Stimulated activated CD8-positive, alpha-beta memory T cell treated with anti-CD3 and anti-CD28 coated beads, Interleukin-4, amount 100 ng/mL, for 4 hours (primary cell): ENCODE measurements around the gene KCND3.

Experiments
- DNase-seq, 2 donors: peaks; one replicate each; pipeline ENCODE4 v3.0.0-alpha.2; 2020; ENCODE audit warnings: low read depth in 2 of 2, low spot score in 1 of 2

The KCND3 gene

GRCh38 chr1:111779546-111779945, 209.9 kb downstream of the KCND3 start:
- DNase-seq = no peak

GRCh38 chr1:111778541-111779051, 210.9 kb downstream of the KCND3 start:
- no peak for DNase-seq

DNA sequence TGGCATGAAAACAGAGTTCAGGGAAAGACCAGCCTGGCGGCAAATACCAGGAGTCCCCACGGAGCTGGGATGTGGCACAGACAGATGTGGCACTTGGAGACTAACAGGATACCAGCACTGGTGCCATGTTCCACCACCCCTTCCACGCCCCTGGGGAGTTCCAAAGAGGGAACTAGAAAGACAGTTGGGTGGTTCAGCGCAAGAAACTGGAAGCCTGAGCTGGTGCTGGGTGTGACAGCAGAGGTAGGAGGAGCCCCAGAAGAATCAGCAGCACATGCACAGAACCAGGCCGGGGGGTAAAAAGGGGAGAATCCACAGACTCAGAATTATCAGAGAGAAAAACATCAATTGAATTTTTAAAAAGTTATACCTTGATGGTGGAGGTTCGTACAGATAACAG, 211.4 kb downstream of the KCND3 start:
- no peak for DNase-seq

DNA sequence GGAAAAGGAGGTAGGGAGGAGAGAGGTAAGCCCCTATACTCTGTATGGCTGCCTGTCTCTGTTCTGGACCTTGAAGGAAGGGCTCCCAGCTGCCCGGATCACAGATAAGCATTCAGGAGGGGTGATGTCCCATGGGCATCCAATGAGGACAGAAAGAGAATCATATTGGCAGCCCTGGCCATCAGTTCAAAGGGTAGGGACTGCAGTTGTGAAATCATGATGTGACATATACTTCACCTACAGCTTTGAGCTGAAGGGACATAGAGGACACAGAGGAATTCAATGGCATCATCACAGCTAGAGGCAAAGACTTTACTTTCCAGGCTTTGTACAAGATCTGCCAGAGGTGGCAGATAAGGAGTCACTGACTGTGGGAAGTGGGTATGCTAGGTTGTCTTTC, 212.2 kb downstream of the KCND3 start:
- DNase-seq = no peak

- no peak for DNase-seq
Measured at GRCh38 chr1:111776861-111777260, 212.6 kb downstream of the KCND3 start.

DNA sequence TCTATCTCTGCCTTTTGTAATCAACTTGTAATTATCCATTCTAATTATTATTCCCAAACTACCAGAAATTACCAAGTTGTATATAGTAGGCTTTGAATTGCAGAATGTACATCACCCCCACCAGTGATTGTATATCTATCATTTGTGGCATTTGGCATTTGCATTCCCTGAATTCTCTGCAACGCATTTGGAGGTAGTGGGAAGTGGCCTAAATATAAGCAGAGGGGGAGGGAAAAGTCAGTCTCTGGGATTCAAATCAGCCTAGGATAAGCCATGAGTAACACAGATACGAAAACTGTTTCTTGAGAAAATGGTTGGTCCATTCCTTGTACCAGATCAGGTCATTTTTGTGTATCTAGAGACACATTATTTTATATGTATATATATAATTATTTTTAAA, 213.1 kb downstream of the KCND3 start:
- no peak for DNase-seq

- no peak for DNase-seq
Measured at GRCh38 chr1:111775966-111776365, 213.5 kb downstream of the KCND3 start.

DNA sequence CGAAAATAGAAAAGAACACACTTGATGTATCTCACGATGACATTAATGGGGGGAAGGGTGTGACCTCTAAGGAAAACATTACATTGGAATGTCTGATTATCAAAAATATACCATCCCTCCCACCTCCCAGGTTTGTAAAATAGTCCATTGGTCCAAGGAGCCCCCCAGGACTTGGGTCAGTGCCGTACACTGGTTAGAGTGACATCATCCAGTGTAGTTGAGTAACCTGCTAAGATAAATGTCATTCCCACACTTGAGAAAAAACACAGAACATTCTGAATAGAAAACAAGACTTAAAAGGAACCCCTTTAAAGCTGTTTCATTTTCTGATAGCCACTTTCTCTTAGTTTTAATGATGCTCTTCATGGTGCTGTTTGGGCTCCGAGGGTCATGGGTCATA, 218.6 kb downstream of the KCND3 start:
- no peak for DNase-seq

GRCh38 chr1:111769517-111770146, 219.8 kb downstream of the KCND3 start:
- DNase-seq = peak in 1 of 2 donors; percentile 18

- no peak for DNase-seq
Measured at GRCh38 chr1:111768625-111769024, 220.8 kb downstream of the KCND3 start.

- no peak for DNase-seq
Measured at GRCh38 chr1:111768023-111768422, 221.4 kb downstream of the KCND3 start.

DNA sequence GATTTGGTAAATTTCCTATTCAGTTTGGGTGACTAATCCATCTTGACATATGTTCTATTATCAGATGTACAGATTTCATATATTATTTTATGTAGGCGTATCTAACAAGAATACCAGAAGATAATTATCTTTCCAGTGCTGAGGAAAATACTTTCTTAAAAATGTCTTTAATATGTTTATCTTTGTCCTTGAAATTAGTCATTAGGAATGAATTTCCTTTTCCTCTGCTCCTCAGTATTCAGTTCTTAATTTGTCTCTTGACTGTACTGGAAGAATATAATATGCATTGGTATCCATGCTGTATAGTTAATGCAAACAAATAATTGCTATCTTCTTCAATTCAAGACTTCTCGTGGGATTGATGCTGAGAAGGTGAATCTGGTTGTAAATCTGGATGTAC, 227.1 kb downstream of the KCND3 start:
- DNase-seq = no peak

DNA sequence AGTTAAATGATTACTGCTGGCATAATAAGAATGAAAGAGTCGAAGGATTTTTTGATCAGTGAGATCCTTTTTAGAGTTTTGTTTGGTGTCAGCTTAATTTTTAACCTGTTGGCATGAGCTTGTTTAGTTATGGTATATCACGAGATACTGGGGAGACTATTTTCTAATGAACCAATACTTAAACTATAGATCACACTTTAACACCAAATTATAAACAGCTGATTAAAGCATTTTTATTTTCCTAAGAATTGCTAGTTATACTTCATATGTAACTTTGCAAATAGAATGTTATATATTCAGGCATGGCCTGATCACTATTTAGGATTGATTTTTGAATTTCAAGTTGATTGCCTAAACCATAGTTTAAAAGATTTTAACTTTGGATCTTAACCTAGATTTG, 227.8 kb downstream of the KCND3 start:
- DNase-seq = no peak

DNA sequence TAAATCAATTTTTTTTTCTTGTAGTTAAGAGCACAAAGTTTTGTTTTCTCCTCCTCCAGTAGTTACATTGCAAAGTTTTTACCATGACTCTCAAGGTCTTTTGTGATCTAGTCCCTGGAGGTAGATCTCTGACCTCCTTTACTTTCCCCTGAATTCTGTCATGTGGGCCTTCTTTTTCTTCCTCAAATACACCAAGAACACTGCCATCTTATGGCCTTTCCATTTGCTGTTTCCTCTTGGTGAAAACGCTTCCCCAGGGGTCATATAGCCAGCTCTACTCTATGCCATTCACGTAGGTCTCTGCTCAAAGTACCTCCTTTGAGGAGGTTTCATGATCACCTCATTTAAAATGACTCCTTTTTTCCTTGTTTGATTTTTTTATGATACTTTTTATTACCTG, 231.1 kb downstream of the KCND3 start:
- no peak for DNase-seq

GRCh38 chr1:111756124-111756513, 233.3 kb downstream of the KCND3 start:
- DNase-seq = no peak

- DNase-seq = peak; percentile 80 to 88
Measured at GRCh38 chr1:111755331-111756123, 233.9 kb downstream of the KCND3 start, which contains the start of gene DDX20. Gene DDX20, plus strand, starts transcription at chr1:111755901. Its CDS starts 24 bp downstream, at chr1:111755925.

- no peak for DNase-seq
Measured at GRCh38 chr1:111754984-111755330, 234.5 kb downstream of the KCND3 start.

DNA sequence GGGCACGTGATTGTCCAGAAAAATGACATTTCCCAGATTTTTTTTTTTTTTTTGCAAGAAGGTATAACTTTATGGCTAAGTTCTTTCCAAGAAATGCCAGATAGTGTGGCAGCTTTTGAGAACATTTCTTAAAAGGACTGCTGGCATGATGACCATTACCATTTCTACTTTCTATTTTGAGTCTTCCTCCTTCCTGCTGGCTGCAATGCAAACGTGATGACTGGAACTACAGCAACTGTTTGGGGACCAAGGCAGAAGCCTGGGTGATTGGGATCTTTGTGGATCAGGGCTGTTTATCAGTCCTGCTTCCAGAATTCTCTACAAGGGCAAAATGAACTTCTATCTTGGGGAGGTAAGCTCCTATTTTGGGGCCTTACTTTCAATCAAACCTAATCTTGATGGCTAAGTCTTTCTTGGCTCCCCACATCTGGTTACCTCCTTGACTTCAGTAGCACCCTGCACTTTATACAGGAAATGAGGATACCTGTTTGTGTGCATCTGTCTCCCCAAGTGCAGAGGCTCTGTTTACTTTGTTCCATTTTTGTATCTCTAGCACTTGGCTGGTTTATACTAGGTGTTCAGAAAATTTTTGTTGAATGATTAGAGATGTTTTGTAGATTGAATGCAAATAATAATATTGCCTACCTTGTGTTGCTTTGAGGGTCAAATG, 237.4 kb downstream of the KCND3 start:
- no peak for DNase-seq

DNA sequence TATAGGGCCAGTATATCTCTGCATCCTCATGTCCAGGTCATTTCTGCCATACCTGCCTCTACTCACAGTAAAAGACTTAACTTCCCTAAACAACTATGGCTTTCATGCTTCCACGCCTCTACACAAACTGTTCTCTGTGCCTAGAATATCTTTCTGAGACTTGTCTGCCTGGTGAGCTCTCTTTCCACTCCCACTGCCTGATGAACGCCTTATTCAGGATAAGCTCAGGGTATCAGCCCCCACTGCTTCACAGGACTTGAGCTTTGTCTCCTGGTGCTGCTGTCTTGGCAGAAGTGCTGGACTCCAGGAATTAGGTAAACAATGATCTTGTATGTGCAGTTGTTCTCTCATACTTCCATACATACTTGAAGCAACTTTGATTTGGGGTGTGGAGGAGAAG, 238.6 kb downstream of the KCND3 start:
- DNase-seq = no peak

GRCh38 chr1:111749628-111750027, 239.8 kb downstream of the KCND3 start:
- DNase-seq = no peak

GRCh38 chr1:111747947-111748346, 241.5 kb downstream of the KCND3 start:
- no peak for DNase-seq

DNA sequence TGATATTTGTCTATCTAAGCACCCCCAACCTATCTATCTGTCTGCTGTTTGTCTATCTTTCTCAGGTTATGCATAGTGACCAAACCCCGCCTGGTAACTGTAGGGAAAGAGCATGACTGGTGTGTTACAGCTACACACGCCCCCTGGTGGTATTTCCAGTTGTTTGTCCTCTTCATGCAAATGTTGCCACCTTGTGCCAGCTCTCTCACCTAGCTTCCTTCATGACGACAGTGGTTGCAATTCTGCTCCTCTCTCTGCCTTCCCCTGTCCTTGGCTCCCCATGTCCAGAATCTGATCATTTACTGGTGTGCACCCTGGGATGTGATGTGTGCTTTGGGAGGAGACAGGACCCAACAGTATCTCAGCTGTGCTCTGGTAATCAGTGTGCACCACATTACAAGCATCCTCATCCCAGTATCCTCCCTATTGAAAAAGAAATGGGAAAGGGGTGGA, 242.2 kb downstream of the KCND3 start:
- peak in 1 of 2 donors; percentile 33 for DNase-seq
